Astrocyte (in vitro differentiated cells and primary cell): ENCODE data around the gene TTC31.

Source experiments
- CTCF ChIP-seq: IDR thresholded peaks from 2 replicates; pipeline ENCODE4 v1.5.1; 2011; ENCODE audit warnings: low read depth, mild to moderate bottlenecking, inconsistent platforms, low read length, moderate library complexity; ENCODE audit not compliant: insufficient read depth
- EZH2 ChIP-seq: IDR thresholded peaks from 2 replicates; pipeline ENCODE4 v1.6.1; 2012; ENCODE audit warnings: mild to moderate bottlenecking, low read length, inconsistent platforms; ENCODE audit not compliant: insufficient read depth

GRCh38 chr2:74526649-74527230, 43.9 kb downstream of the TTC31 start:
- TF ChIP-seq CTCF (no peak), EZH2 (no peak)
